GM18861 (cell line): Measurements from ENCODE around the gene CGRRF1.

ENCODE experiments used
- ATAC-seq: cut with Tn5 transposase; IDR thresholded peaks from one replicate; pipeline ENCODE4 v1.9.1; 2021; ENCODE audit not compliant: unreplicated experiment

CGRRF1 gene

GRCh38 chr14:54489731-54490444, 19.8 kb upstream of the CGRRF1 start:
- no peak for ATAC-seq

GRCh38 chr14:54490445-54491175, 19.1 kb upstream of the CGRRF1 start:
- ATAC-seq: no peak

GRCh38 chr14:54493293-54493692, 16.4 kb upstream of the CGRRF1 start:
- no peak for ATAC-seq

GRCh38 chr14:54497224-54497623, 12.5 kb upstream of the CGRRF1 start:
- no peak for ATAC-seq

- ATAC-seq: no peak
Observed at GRCh38 chr14:54498095-54498531, 11.6 kb upstream of the CGRRF1 start.

- ATAC-seq: no peak
Observed at GRCh38 chr14:54498579-54498978, 11.1 kb upstream of the CGRRF1 start.

GRCh38 chr14:54500744-54501143, 9.0 kb upstream of the CGRRF1 start:
- ATAC-seq: no peak

- ATAC-seq: no peak
Observed at GRCh38 chr14:54501480-54501879, 8.2 kb upstream of the CGRRF1 start.

GRCh38 chr14:54502602-54503001, 7.1 kb upstream of the CGRRF1 start:
- ATAC-seq: no peak

- no peak for ATAC-seq
Observed at GRCh38 chr14:54503486-54503885, 6.2 kb upstream of the CGRRF1 start.

- no peak for ATAC-seq
Observed at GRCh38 chr14:54512393-54512792, 2.7 kb downstream of the CGRRF1 start.

- no peak for ATAC-seq
Observed at GRCh38 chr14:54515670-54516069, 6.0 kb downstream of the CGRRF1 start.

GRCh38 chr14:54516709-54517108, 7.0 kb downstream of the CGRRF1 start:
- ATAC-seq: no peak

GRCh38 chr14:54524410-54524809, 14.7 kb downstream of the CGRRF1 start:
- ATAC-seq: no peak

- no peak for ATAC-seq
Observed at GRCh38 chr14:54528973-54529372, 19.3 kb downstream of the CGRRF1 start.

GRCh38 chr14:54529811-54530210, 20.1 kb downstream of the CGRRF1 start:
- no peak for ATAC-seq

GRCh38 chr14:54532111-54533012, 22.7 kb downstream of the CGRRF1 start:
- peak; percentile 82 for ATAC-seq

GRCh38 chr14:54533100-54533499, 23.4 kb downstream of the CGRRF1 start:
- ATAC-seq: no peak

GRCh38 chr14:54535126-54535525, 25.4 kb downstream of the CGRRF1 start:
- ATAC-seq: no peak

GRCh38 chr14:54535646-54536045, 25.9 kb downstream of the CGRRF1 start:
- no peak for ATAC-seq

GRCh38 chr14:54537651-54538050, 27.9 kb downstream of the CGRRF1 start:
- ATAC-seq: no peak
